GM19023 (cell line): ENCODE results near the gene TCTN3.
"Not testable (repeated sequence)": the region's sequence is repeated elsewhere in the genome, so short reads cannot be mapped to it uniquely, and the experiment has no call there.

Experiments
- ATAC-seq: cut with Tn5 transposase; IDR thresholded peaks from one replicate; pipeline ENCODE4 v1.9.1; 2021; ENCODE audit warnings: mild to moderate bottlenecking, moderate library complexity; ENCODE audit not compliant: unreplicated experiment

Gene TCTN3

DNA sequence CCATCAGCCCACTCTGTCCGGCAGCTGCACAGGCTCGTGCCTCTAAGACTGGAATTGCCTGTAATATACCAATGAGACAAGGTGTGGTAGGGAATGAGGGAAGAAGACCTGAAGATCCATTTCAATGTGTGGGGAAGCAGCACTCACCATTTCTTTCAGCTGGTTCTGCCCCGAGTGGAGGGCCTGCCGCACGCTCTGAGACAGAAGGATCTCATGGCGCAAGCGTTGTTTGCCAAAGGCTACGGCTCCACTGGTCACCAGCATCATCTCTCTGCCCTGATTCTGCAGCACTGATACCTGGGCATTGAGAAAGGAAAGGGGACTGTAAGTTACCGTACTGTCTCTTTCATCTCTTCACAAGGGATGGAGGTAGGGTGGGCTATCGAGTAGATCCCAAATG lies 56.6 kb downstream of the TCTN3 start:
- no peak for ATAC-seq

- no peak for ATAC-seq
Observed at GRCh38 chr10:95635319-95635733, 58.4 kb downstream of the TCTN3 start.

DNA sequence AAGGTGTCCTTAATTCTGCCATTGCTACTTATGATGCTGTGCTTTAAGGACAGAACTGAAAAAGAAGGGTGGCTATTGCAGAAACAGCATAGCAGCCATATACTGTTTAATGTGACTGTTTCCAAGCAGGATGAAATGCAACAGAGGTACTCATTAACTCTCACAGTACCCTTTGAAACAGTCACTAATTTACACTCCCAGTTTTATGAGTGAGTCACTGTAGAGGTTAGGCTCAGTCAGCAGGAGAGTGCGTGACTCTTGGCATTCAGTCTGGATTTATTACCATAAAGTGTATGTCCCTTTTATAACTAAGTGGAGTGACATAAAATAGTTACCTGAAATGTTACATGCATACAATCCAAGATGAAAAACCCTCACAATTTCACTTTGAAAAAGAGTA lies 64.9 kb downstream of the TCTN3 start:
- ATAC-seq: no peak

DNA sequence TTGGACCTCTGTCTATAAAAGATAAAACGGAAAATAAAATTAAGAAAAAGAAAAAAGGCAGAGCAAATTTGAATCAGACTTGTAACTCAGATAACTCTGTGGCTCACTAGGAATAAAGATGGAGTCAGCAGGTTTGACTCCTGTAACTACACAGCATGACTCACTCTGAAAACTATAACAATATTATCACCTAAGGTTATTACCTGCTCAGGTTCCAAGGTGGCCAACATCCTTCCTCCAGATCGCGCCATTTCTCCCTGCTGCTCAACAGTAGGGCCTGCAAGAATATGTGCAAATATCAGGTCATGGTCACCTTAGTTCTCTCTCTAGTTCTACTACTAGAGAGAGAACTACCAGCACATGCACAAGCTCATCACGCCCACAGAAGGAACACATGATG lies 67.2 kb downstream of the TCTN3 start:
- ATAC-seq: no peak

GRCh38 chr10:95620415-95620814 lies 73.3 kb downstream of the TCTN3 start:
- ATAC-seq: not testable (repeated sequence)

- ATAC-seq: no peak
Observed at GRCh38 chr10:95618101-95618500, 75.6 kb downstream of the TCTN3 start.

DNA sequence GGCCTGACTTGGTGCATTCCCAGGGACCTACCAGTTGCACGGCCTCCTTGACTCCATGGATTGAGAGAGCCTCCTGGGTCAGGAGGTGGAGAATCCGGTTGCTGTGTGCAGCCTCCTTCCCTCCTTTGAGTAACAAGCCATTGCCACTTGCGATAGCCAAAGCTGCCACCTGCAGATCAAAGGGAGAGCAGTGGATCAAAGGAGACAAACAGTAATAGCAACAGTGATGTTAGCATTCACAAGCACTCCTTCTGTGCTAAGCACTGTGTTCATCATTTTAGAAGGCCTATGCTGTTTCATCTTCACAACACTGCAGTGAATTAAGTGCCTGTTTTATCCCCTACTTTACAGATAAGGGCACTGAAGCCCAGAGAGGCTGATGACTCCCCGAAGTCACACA lies 77.3 kb downstream of the TCTN3 start:
- ATAC-seq: no peak
